GM19043 (cell line): ENCODE data around the gene CAMSAP1.

Experiments used
- ATAC-seq: cut with Tn5 transposase; IDR thresholded peaks from one replicate; pipeline ENCODE4 v1.9.1; 2021; ENCODE audit warnings: low read depth; ENCODE audit not compliant: unreplicated experiment

The CAMSAP1 gene

GRCh38 chr9:135884328-135885035, 22.9 kb downstream of the CAMSAP1 start:
- no peak for ATAC-seq

- no peak for ATAC-seq
Measured at GRCh38 chr9:135883410-135884089, 23.8 kb downstream of the CAMSAP1 start.

- ATAC-seq, result no peak
Measured at GRCh38 chr9:135882011-135882410, 25.3 kb downstream of the CAMSAP1 start.

GRCh38 chr9:135880438-135880837, 26.9 kb downstream of the CAMSAP1 start:
- ATAC-seq, result no peak

- no peak for ATAC-seq
Measured at GRCh38 chr9:135879619-135880018, 27.7 kb downstream of the CAMSAP1 start.

GRCh38 chr9:135879237-135879601, 28.1 kb downstream of the CAMSAP1 start:
- no peak for ATAC-seq

- no peak for ATAC-seq
Measured at GRCh38 chr9:135878528-135879236, 28.7 kb downstream of the CAMSAP1 start.

GRCh38 chr9:135877791-135878527, 29.4 kb downstream of the CAMSAP1 start:
- ATAC-seq, result no peak

GRCh38 chr9:135876936-135877335, 30.4 kb downstream of the CAMSAP1 start:
- no peak for ATAC-seq

- no peak for ATAC-seq
Measured at GRCh38 chr9:135874859-135875258, 32.5 kb downstream of the CAMSAP1 start.

- no peak for ATAC-seq
Measured at GRCh38 chr9:135869909-135870308, 37.4 kb downstream of the CAMSAP1 start.

- ATAC-seq, result no peak
Measured at GRCh38 chr9:135865531-135865930, 41.8 kb downstream of the CAMSAP1 start.

- no peak for ATAC-seq
Measured at GRCh38 chr9:135864447-135865049, 42.8 kb downstream of the CAMSAP1 start.

- ATAC-seq, result no peak
Measured at GRCh38 chr9:135862809-135863208, 44.5 kb downstream of the CAMSAP1 start.

GRCh38 chr9:135858491-135859185, 48.7 kb downstream of the CAMSAP1 start:
- no peak for ATAC-seq

- no peak for ATAC-seq
Measured at GRCh38 chr9:135857843-135858242, 49.5 kb downstream of the CAMSAP1 start.

GRCh38 chr9:135857371-135857786, 50.0 kb downstream of the CAMSAP1 start:
- no peak for ATAC-seq

GRCh38 chr9:135851748-135852147, 55.6 kb downstream of the CAMSAP1 start:
- ATAC-seq, result no peak

- no peak for ATAC-seq
Measured at GRCh38 chr9:135850737-135851136, 56.6 kb downstream of the CAMSAP1 start.

- no peak for ATAC-seq
Measured at GRCh38 chr9:135849181-135849580, 58.2 kb downstream of the CAMSAP1 start.
